Right lobe of liver (tissue), 4 donors: ENCODE measurements around the gene RIPOR3.

Experiments used
- POLR2A ChIP-seq: fragments of 450-650 bp; IDR thresholded peaks from one replicate; pipeline ENCODE4 v1.6.1; 2017; ENCODE audit warnings: antibody characterized with exemption, mild to moderate bottlenecking
- TF ChIP-seq, protein P1 (sequence below), 4 donors: fragments of 200-600 bp in 3 of 4; fragments of 450-650 bp in 1 of 4; IDR thresholded peaks; one replicate each; pipeline versions ENCODE4 v1.5.1 to v1.8.0; 2016 to 2022; ENCODE audit warnings: antibody characterized with exemption in 4 of 4, mild to moderate bottlenecking in 2 of 4
- donor health status: DM: no; HTN: no; CAD: no.
- donor health status: DM: no; HTN: no; CAD: no.
- donor health status: DM: no; HTN: yes; CAD: no.

DNA sequence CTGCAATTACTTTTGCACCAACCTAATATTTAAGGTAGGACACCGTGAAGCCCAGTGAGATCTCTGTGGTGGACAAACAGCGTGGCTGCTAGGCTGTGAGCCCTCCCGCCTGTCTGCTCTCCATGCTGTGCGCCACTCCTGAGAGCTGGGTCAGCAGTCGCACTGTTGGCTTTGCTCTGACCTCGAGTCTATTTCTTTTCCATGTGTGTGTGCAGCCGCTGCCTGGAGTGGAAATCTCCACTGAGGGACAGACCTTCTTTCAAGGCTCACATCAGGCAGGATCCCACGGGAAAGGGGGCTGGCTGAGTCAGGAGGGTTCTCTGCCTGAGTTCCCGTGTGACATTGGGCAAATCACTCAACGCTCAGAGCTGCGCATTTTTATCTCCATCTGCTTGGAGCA lies 27.1 kb downstream of the RIPOR3 start:
- TF ChIP-seq, protein P1, sequence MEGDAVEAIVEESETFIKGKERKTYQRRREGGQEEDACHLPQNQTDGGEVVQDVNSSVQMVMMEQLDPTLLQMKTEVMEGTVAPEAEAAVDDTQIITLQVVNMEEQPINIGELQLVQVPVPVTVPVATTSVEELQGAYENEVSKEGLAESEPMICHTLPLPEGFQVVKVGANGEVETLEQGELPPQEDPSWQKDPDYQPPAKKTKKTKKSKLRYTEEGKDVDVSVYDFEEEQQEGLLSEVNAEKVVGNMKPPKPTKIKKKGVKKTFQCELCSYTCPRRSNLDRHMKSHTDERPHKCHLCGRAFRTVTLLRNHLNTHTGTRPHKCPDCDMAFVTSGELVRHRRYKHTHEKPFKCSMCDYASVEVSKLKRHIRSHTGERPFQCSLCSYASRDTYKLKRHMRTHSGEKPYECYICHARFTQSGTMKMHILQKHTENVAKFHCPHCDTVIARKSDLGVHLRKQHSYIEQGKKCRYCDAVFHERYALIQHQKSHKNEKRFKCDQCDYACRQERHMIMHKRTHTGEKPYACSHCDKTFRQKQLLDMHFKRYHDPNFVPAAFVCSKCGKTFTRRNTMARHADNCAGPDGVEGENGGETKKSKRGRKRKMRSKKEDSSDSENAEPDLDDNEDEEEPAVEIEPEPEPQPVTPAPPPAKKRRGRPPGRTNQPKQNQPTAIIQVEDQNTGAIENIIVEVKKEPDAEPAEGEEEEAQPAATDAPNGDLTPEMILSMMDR (IDR thresholded peaks at IDR 0.05) = no peak
- TF ChIP-seq POLR2A = no peak
